Keratinocyte (primary cell): ENCODE results near the gene ARHGAP15. TPM values are rescaled to one million over a fixed set of nuclear protein-coding genes. Genes with fewer than 3 reads are reported as not detected.

ENCODE experiments used
- DNase-seq: peaks from one replicate; pipeline ENCODE4 v3.0.0-alpha.2; 2011; ENCODE audit warnings: low read depth, missing footprints, low spot score
- FAIRE-seq: peaks from 2 replicates; lab custom pipeline; 2011; peaks lifted over from hg19 to GRCh38; lab: Jason Lieb, UNC
- H2AFZ ChIP-seq: 2 replicates; pipeline ENCODE4 v1.6.0; 2012; ENCODE audit warnings: low read length, control low read depth, inconsistent platforms; ENCODE audit not compliant: control insufficient read depth
- H3K27ac ChIP-seq: 2 replicates; pipeline ENCODE4 v1.5.1; 2011; ENCODE audit warnings: low read length; ENCODE audit not compliant: control insufficient read depth, insufficient read depth
- H3K27me3 ChIP-seq: 3 replicates; pipeline ENCODE4 v1.6.0; 2011; ENCODE audit warnings: low read length; ENCODE audit not compliant: control insufficient read depth, insufficient read depth; ENCODE audit errors: extremely low read depth
- H3K36me3 ChIP-seq, 2 experiments: 2 replicates in 1 of 2; 3 replicates in 1 of 2; pipeline ENCODE4 v1.5.1; 2011; ENCODE audit warnings: low read length in 2 of 2, mild to moderate bottlenecking in 1 of 2; ENCODE audit not compliant: control insufficient read depth in 2 of 2, insufficient read depth in 2 of 2; ENCODE audit errors: extremely low read depth in 1 of 2
- H3K4me1 ChIP-seq: 3 replicates; pipeline ENCODE4 v1.5.1; 2011; ENCODE audit warnings: low read length; ENCODE audit not compliant: control insufficient read depth, insufficient read depth; ENCODE audit errors: extremely low read depth
- H3K4me2 ChIP-seq: 3 replicates; pipeline ENCODE4 v1.6.0; 2011; ENCODE audit warnings: low read depth, low read length; ENCODE audit not compliant: control insufficient read depth, insufficient read depth; ENCODE audit errors: extremely low read depth
- H3K4me3 ChIP-seq, 3 experiments: fragments of 200-600 bp in 1 of 3; sonication (generic) in 1 of 3; 2 replicates in 2 of 3; 3 replicates in 1 of 3; pipeline ENCODE4 v1.5.1; 2011 to 2016; ENCODE audit warnings: low read length in 3 of 3, mild to moderate bottlenecking in 3 of 3, control low read depth in 2 of 3, inconsistent platforms in 1 of 3, low read depth in 1 of 3, mixed read lengths in 1 of 3, mixed run types in 1 of 3, moderate library complexity in 1 of 3; ENCODE audit not compliant: control insufficient read depth in 2 of 3, insufficient read depth in 2 of 3; ENCODE audit errors: extremely low read depth in 1 of 3
- H3K79me2 ChIP-seq: 2 replicates; pipeline ENCODE4 v1.6.0; 2012; ENCODE audit warnings: low read length; ENCODE audit not compliant: control insufficient read depth, insufficient read depth
- H3K9ac ChIP-seq: 3 replicates; pipeline ENCODE4 v1.6.0; 2011; ENCODE audit warnings: low read length; ENCODE audit not compliant: control insufficient read depth, insufficient read depth; ENCODE audit errors: extremely low read depth
- H3K9me1 ChIP-seq: 3 replicates; pipeline ENCODE4 v1.6.0; 2011; ENCODE audit warnings: low read length; ENCODE audit not compliant: control insufficient read depth, insufficient read depth; ENCODE audit errors: extremely low read depth
- H3K9me3 ChIP-seq: 2 replicates; pipeline ENCODE4 v1.5.1; 2012; ENCODE audit warnings: low read depth, low read length; ENCODE audit not compliant: control insufficient read depth
- H4K20me1 ChIP-seq: 3 replicates; pipeline ENCODE4 v1.6.0; 2011; ENCODE audit warnings: low read length; ENCODE audit not compliant: control insufficient read depth, insufficient read depth; ENCODE audit errors: extremely low read depth
- EZH2 ChIP-seq: IDR thresholded peaks from one replicate; pipeline ENCODE4 v1.6.1; 2012; ENCODE audit warnings: inconsistent platforms, mild to moderate bottlenecking, low read length, moderate library complexity
- dilution Hi-C: fragments of 300-500 bp; cut with MboI; formaldehyde crosslinking; loops from one replicate; pipeline ENCODE4 v1.7.0; 2020; ENCODE audit warnings: low sequenced_read_pairs; ENCODE audit not compliant: extremely low pct_ligation_motif_present
- polyA plus RNA-seq, 5 experiments: library from polyadenylated mRNA; depleted of rRNA in 3 of 5; stranded (reverse) in 3 of 5; stranded (forward) in 1 of 5; unstranded in 1 of 5; fragments of >200 nt; gene quantifications; 1 replicate in 1 of 5; 2 replicates in 3 of 5; 3 replicates in 1 of 5; pipeline versions ENCODE4 v1.2.1 to v1.2.3, GENCODE V29; 2011 to 2012; ENCODE audit warnings: missing spikeins in 2 of 5, low read depth in 1 of 5, low replicate concordance in 1 of 5
- TF ChIP-seq, protein P1 (sequence below), 3 experiments: IDR thresholded peaks in 1 of 3; conservative IDR thresholded peaks in 1 of 3; optimal IDR thresholded peaks in 1 of 3; 2 replicates in 2 of 3; 3 replicates in 1 of 3; pipeline versions ENCODE3 to v1.5.1; 2011; ENCODE audit warnings: low read length in 3 of 3, mild to moderate bottlenecking in 3 of 3, moderate library complexity in 2 of 3, control low read depth in 1 of 3, inconsistent platforms in 1 of 3; ENCODE audit not compliant: insufficient read depth in 2 of 3; ENCODE audit errors: extremely low read depth in 1 of 3

ARHGAP15 gene
- polyA plus RNA-seq, 1 donor (not counting 4 experiments of a cell fraction or from before 2014, with no cell fraction given): not detected

DNA sequence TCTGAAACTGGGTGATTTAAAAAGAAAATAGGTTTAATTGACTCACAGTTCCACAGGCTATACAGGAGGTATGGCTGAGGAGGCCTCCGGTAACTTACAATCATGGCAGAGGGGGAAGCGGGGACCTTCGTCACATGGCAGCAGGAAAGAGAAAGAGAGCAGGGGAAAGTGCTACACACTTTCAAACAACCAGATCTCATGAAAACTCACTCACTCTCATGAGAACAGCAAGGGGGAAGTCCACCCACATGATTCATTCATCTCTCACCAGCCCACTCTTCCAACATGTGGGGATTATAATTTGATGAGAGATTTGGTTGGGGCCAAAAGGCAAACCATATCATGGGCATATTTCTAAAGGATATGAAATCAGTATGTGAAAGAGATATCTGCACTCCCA, 12.0 kb upstream of the ARHGAP15 start:
- no peak for TF ChIP-seq EZH2
- TF ChIP-seq, protein P1, sequence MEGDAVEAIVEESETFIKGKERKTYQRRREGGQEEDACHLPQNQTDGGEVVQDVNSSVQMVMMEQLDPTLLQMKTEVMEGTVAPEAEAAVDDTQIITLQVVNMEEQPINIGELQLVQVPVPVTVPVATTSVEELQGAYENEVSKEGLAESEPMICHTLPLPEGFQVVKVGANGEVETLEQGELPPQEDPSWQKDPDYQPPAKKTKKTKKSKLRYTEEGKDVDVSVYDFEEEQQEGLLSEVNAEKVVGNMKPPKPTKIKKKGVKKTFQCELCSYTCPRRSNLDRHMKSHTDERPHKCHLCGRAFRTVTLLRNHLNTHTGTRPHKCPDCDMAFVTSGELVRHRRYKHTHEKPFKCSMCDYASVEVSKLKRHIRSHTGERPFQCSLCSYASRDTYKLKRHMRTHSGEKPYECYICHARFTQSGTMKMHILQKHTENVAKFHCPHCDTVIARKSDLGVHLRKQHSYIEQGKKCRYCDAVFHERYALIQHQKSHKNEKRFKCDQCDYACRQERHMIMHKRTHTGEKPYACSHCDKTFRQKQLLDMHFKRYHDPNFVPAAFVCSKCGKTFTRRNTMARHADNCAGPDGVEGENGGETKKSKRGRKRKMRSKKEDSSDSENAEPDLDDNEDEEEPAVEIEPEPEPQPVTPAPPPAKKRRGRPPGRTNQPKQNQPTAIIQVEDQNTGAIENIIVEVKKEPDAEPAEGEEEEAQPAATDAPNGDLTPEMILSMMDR (optimal IDR thresholded peaks at IDR 0.05 in 1 of 3, IDR thresholded peaks at IDR 0.05 in 1 of 3, conservative IDR thresholded peaks at IDR 0.05 in 1 of 3; ENCODE audit: extremely low read depth in 1 of 3, insufficient read depth in 2 of 3, low read length in 3 of 3): no peak
- no peak for DNase-seq
- no peaks in the 10 kb centered on the region for H4K20me1 ChIP-seq

DNA sequence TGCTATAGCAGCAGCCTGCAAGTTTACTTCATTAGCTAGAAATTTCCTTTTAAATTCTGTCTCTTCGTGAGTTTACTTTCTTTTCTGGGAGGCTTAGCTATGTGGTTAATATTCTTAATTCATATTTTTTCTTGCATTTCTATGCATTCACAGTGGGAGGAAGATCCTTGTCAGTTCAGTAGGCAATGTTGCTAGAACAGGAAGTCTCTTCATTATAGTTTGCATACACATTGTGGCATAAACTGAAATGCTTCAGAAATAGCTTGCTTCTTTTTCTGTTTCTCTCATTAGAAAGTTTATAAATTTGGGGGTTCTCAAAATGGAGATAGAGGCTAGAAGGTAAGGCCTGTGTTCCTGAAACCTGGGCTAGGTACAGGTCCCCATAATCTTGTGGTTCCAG, 8.1 kb upstream of the ARHGAP15 start:
- no peak overlapping the region for H3K4me2 ChIP-seq
- no peak overlapping the region for H3K27ac ChIP-seq
- no peak overlapping the region for H3K4me3 ChIP-seq
- H3K9ac ChIP-seq: no peak overlapping the region
- no peak overlapping the region for H2AFZ ChIP-seq
- no peaks in the 10 kb centered on the region for H3K9me1 ChIP-seq
- no peaks in the 10 kb centered on the region for H3K27me3 ChIP-seq
- no peaks in the 10 kb centered on the region for H4K20me1 ChIP-seq
- H3K4me1 ChIP-seq: no peaks in the 10 kb centered on the region
- no peaks in the 10 kb centered on the region for H3K9me3 ChIP-seq
- H3K79me2 ChIP-seq: no peaks in the 10 kb centered on the region
- H3K36me3 ChIP-seq: no peaks in the 10 kb centered on the region
- DNase-seq (no peak), FAIRE-seq (no peak)
- no peak for TF ChIP-seq EZH2
- TF ChIP-seq, protein P1 (optimal IDR thresholded peaks at IDR 0.05 in 1 of 3, IDR thresholded peaks at IDR 0.05 in 1 of 3, conservative IDR thresholded peaks at IDR 0.05 in 1 of 3; ENCODE audit: extremely low read depth in 1 of 3, insufficient read depth in 2 of 3, low read length in 3 of 3): no peak
- dilution Hi-C loops: no loop called here

More for the DNA sequence above, 12.0 kb upstream of the ARHGAP15 start:
- no peak overlapping the region for H3K9ac ChIP-seq
- no peak overlapping the region for H3K4me3 ChIP-seq
- H3K27me3 ChIP-seq: no peaks in the 10 kb centered on the region
- no peak overlapping the region for H3K4me2 ChIP-seq
- no peak for FAIRE-seq
- H3K27ac ChIP-seq: no peak overlapping the region
- H2AFZ ChIP-seq: no peak overlapping the region
- H3K36me3 ChIP-seq: no peaks in the 10 kb centered on the region
- no peaks in the 10 kb centered on the region for H3K9me3 ChIP-seq
- H3K4me1 ChIP-seq: no peaks in the 10 kb centered on the region
- H3K79me2 ChIP-seq: no peaks in the 10 kb centered on the region
- H3K9me1 ChIP-seq: no peaks in the 10 kb centered on the region
- dilution Hi-C loops: no loop called here
